Left cardiac atrium (tissue), 4 donors: ENCODE measurements around the gene CDH13. TPM values are rescaled to one million over a fixed set of nuclear protein-coding genes. Genes with fewer than 3 reads are reported as not detected.
A peak's percentile ranks its signal among the peaks of the same experiment; 100 is the strongest.

Experiments
- ATAC-seq, 2 donors: fragments of 200-7000 bp; cut with Tn5 transposase; one replicate each; pipeline ENCODE4 v1.9.1; 2020; ENCODE audit warnings: mild to moderate bottlenecking in 2 of 2, moderate library complexity in 2 of 2
- DNase-seq: peaks from one replicate; pipeline ENCODE4 v3.0.0-alpha.2; 2020
- intact Hi-C, 2 donors: fragments of 100-400 bp; cut with DNase I; formaldehyde crosslinking; loops; one replicate each; pipeline versions ENCODE4 v1.14.1 to v1.15.1; 2022 to 2023
- total RNA-seq, 2 donors: library from RNA; stranded (reverse); fragmentation: NEBNext Ultra II Directional; extraction: Animal tissue kit (Norgen Biotek cat#: 25700); gene quantifications; one replicate each; pipeline ENCODE4 v1.2.1, GENCODE V29; 2021
- donor health status: DM: no; HTN: yes; CAD: no.
- donor health status: DM: no; HTN: yes; CAD: no; lungs with severe emphysema.
- donor health status: DM: yes; HTN: yes; CAD: no.
- donor health status: Dilated cardiomyopathy.

CDH13 gene
- total RNA-seq, 2 donors from 2014 or later, result 68.6 to 100 TPM

- DNase-seq (no peak), ATAC-seq (no peak)
- intact Hi-C loops, result no loop called here
Measured at GRCh38 chr16:83027973-83028372, 401.2 kb downstream of the CDH13 start.

GRCh38 chr16:83029467-83029866, 402.7 kb downstream of the CDH13 start:
- ATAC-seq (no peak), DNase-seq (no peak)
- intact Hi-C loops, result no loop called here

GRCh38 chr16:83031524-83031923, 404.8 kb downstream of the CDH13 start:
- DNase-seq (no peak), ATAC-seq (no peak)
- intact Hi-C loops, result no loop called here

GRCh38 chr16:83037102-83037501, 410.3 kb downstream of the CDH13 start:
- ATAC-seq (no peak), DNase-seq (no peak)
- intact Hi-C loops, result no loop called here

- ATAC-seq (no peak), DNase-seq (no peak)
- intact Hi-C loops, result no loop called here
Measured at GRCh38 chr16:83037884-83038283, 411.1 kb downstream of the CDH13 start.

GRCh38 chr16:83040174-83040573, 413.4 kb downstream of the CDH13 start:
- ATAC-seq (no peak), DNase-seq (no peak)
- intact Hi-C loops, result no loop called here

GRCh38 chr16:83044589-83044988, 417.8 kb downstream of the CDH13 start:
- intact Hi-C loops, result no loop called here
- DNase-seq, result no peak
- ATAC-seq, result no peak

- no peak for ATAC-seq
- DNase-seq, result no peak
- intact Hi-C loops, result no loop called here
Measured at GRCh38 chr16:83045790-83046189, 419.0 kb downstream of the CDH13 start.

- intact Hi-C loops, result no loop called here
- DNase-seq (no peak), ATAC-seq (no peak)
Measured at GRCh38 chr16:83046664-83047063, 419.9 kb downstream of the CDH13 start.

- ATAC-seq, result no peak
- intact Hi-C loops, result no loop called here
- DNase-seq, result no peak
Measured at GRCh38 chr16:83051451-83051850, 424.7 kb downstream of the CDH13 start.

GRCh38 chr16:83054283-83054682, 427.5 kb downstream of the CDH13 start:
- intact Hi-C loops, result no loop called here
- DNase-seq (no peak), ATAC-seq (no peak)

- ATAC-seq, result no peak
- intact Hi-C loops, result no loop called here
Measured at GRCh38 chr16:83058376-83058775, 431.6 kb downstream of the CDH13 start.

GRCh38 chr16:83059237-83059636, 432.5 kb downstream of the CDH13 start:
- intact Hi-C loops, result no loop called here

More at GRCh38 chr16:83058376-83058775, 431.6 kb downstream of the CDH13 start:
- DNase-seq, result no peak

GRCh38 chr16:83066011-83066410, 439.2 kb downstream of the CDH13 start:
- intact Hi-C loops, result loop anchor here in 1 of 2 donors (5.0 kb wide), 1 partner anchor 319 kb away; no protein-coding TSS in a partner anchor
- ATAC-seq (no peak), DNase-seq (no peak)

More at GRCh38 chr16:83059237-83059636, 432.5 kb downstream of the CDH13 start:
- no peak for DNase-seq
- ATAC-seq, result no peak

GRCh38 chr16:83066881-83067280, 440.1 kb downstream of the CDH13 start:
- ATAC-seq (peak in 1 of 2 donors; percentile 42), DNase-seq (no peak)
- intact Hi-C loops, result loop anchor here in 1 of 2 donors (5.0 kb wide), 1 partner anchor 320 kb away; no protein-coding TSS in a partner anchor

- no peak for DNase-seq
- ATAC-seq, result peak in 1 of 2 donors; percentile 68
- intact Hi-C loops, result loop anchor here in 1 of 2 donors (1.0 to 5.0 kb wide), 2 partner anchors 321 to 438 kb away; no protein-coding TSS in a partner anchor
Measured at GRCh38 chr16:83068686-83069085, 441.9 kb downstream of the CDH13 start.

- no peak for DNase-seq
- ATAC-seq, result no peak
- intact Hi-C loops, result no loop called here
Measured at GRCh38 chr16:83070416-83071209, 443.8 kb downstream of the CDH13 start.

- intact Hi-C loops, result no loop called here
- DNase-seq, result no peak
Measured at GRCh38 chr16:83075956-83076355, 449.2 kb downstream of the CDH13 start.

GRCh38 chr16:83083361-83083760, 456.6 kb downstream of the CDH13 start:
- no peak for DNase-seq
- ATAC-seq, result no peak
- intact Hi-C loops, result no loop called here

More at GRCh38 chr16:83075956-83076355, 449.2 kb downstream of the CDH13 start:
- no peak for ATAC-seq

- DNase-seq, result no peak
- intact Hi-C loops, result no loop called here
- no peak for ATAC-seq
Measured at GRCh38 chr16:83085660-83086059, 458.9 kb downstream of the CDH13 start.
